GM23248 (cell line): ENCODE results near the gene CD22. TPM values are rescaled to one million over a fixed set of nuclear protein-coding genes. Genes with fewer than 3 reads are reported as not detected.

ENCODE experiments used
- DNase-seq: peaks from one replicate; pipeline ENCODE4 v3.0.0-alpha.2; 2015
- H2AFZ ChIP-seq: fragments of 200-600 bp; sonication (generic); 2 replicates; pipeline ENCODE4 v1.6.1; 2016; ENCODE audit warnings: antibody characterized with exemption
- H3F3A ChIP-seq: fragments of 200-600 bp; sonication (generic); 2 replicates; pipeline ENCODE4 v1.6.1; 2016; ENCODE audit warnings: mild to moderate bottlenecking, antibody characterized with exemption, mixed run types; ENCODE audit not compliant: insufficient read depth
- H3K27ac ChIP-seq: fragments of 200-600 bp; sonication (generic); 2 replicates; pipeline ENCODE4 v1.5.1; 2016; ENCODE audit warnings: mild to moderate bottlenecking
- H3K27me3 ChIP-seq: fragments of 200-600 bp; sonication (generic); replicated peaks from 2 replicates; pipeline ENCODE4 v1.6.1; 2016; ENCODE audit warnings: mild to moderate bottlenecking; ENCODE audit not compliant: insufficient read depth
- H3K36me3 ChIP-seq: fragments of 200-600 bp; sonication (generic); 2 replicates; pipeline ENCODE4 v1.6.1; 2016; ENCODE audit warnings: low read depth, mild to moderate bottlenecking
- H3K4me1 ChIP-seq: fragments of 200-600 bp; sonication (generic); 2 replicates; pipeline ENCODE4 v1.6.1; 2016; ENCODE audit warnings: mild to moderate bottlenecking; ENCODE audit not compliant: insufficient read depth
- H3K4me2 ChIP-seq: fragments of 200-600 bp; sonication (generic); one replicate; pipeline ENCODE4 v1.6.1; 2016; ENCODE audit warnings: mild to moderate bottlenecking; ENCODE audit not compliant: unreplicated experiment
- H3K4me3 ChIP-seq: fragments of 200-600 bp; sonication (generic); 2 replicates; pipeline ENCODE4 v1.5.1; 2016; ENCODE audit warnings: mild to moderate bottlenecking
- H3K79me2 ChIP-seq: fragments of 200-600 bp; sonication (generic); 2 replicates; pipeline ENCODE4 v1.6.1; 2016; ENCODE audit warnings: mild to moderate bottlenecking; ENCODE audit not compliant: insufficient read depth
- H3K9ac ChIP-seq: fragments of 200-600 bp; sonication (generic); 2 replicates; pipeline ENCODE4 v1.6.1; 2016; ENCODE audit warnings: mild to moderate bottlenecking
- H3K9me2 ChIP-seq: fragments of 200-600 bp; sonication (generic); 2 replicates; pipeline ENCODE4 v1.6.1; 2016; ENCODE audit warnings: mixed run types, mild to moderate bottlenecking, moderate library complexity; ENCODE audit not compliant: insufficient read depth
- H3K9me3 ChIP-seq: fragments of 200-600 bp; sonication (generic); one replicate; pipeline ENCODE4 v1.6.1; 2017; ENCODE audit warnings: low read depth
- H4K20me1 ChIP-seq: fragments of 200-600 bp; sonication (generic); 2 replicates; pipeline ENCODE4 v1.6.0; 2016; ENCODE audit not compliant: insufficient read depth
- EZH2 ChIP-seq: fragments of 200-600 bp; sonication (generic); IDR thresholded peaks from 2 replicates; pipeline ENCODE4 v1.6.1; 2018; ENCODE audit warnings: antibody characterized with exemption, mild to moderate bottlenecking; ENCODE audit not compliant: insufficient read depth, poor library complexity, severe bottlenecking
- EZH2phosphoT487 ChIP-seq: fragments of 200-600 bp; sonication (generic); IDR thresholded peaks from 2 replicates; pipeline ENCODE4 v1.6.1; 2018; ENCODE audit warnings: antibody characterized with exemption, moderate library complexity, mild to moderate bottlenecking, low read depth; ENCODE audit not compliant: insufficient read depth
- WGBS, 2 experiments: methylation state at CpG; one replicate each; pipeline ENCODE4 v1.1.6; 2015 to 2017; ENCODE audit warnings: low lambda C conversion rate in 2 of 2, low coverage in 1 of 2; ENCODE audit errors: missing lambda C conversion rate in 2 of 2; 5-methylcytosine and 5-hydroxymethylcytosine counted together
- in situ Hi-C: fragments of 300-500 bp; cut with MboI; formaldehyde crosslinking; loops from 2 replicates; pipeline ENCODE4 v1.15.0; 2020
- polyA plus RNA-seq: library from polyadenylated mRNA; unstranded; fragments of >200 nt; fragmentation: Nextera tagmentation; extraction: Ambion mirVana; gene quantifications from 2 replicates; pipeline ENCODE4 v1.2.1, GENCODE V29; 2016
- total RNA-seq: library from RNA; depleted of rRNA; stranded (reverse); fragments of >200 nt; shearing (Covaris generic); gene quantifications from 2 replicates; pipeline ENCODE4 v1.2.3, GENCODE V29; 2014

The CD22 gene
- total and polyA plus RNA-seq, 2 experiments from 2014 or later = 0.28 TPM; not detected in 1

DNA sequence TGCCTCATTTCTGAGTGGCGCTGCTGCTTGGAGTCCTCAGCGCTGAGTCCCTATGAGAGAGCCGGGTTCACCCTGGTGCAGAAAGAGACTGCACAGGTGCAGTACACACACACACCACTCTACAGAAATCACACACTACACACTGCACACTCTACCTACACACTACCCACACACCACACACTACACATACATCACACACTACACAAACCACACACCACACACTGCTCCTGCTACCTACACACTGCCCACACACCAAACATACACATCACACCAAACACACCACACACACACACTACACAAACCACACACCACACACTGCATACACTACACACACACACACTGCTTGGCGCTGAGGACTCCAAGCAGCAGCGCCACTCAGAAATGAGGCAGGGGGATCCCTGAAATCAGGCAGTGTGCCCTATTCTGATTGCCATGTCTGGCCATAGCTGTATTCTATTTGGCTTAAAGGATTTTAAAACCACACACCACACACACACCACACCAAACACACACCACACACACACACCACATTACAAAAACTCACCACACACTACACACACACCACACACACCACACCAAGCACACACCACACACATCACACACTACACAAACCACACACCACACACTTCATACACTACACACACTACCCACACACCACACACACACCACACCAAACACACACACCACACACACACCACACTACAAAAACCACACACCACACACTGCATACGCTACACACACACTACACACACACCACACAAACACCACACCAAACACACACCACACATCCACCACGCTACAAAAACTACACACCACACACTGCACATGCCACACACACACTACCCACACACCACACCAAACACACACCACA lies 32.1 kb upstream of the CD22 start:
- 87 to 88% methylated on average over 7 of the region's 7 CpGs for WGBS, 2 experiments
- no peak for DNase-seq
- peaks cover 32% of the 10 kb centered on the region for H3K27me3 ChIP-seq

DNA sequence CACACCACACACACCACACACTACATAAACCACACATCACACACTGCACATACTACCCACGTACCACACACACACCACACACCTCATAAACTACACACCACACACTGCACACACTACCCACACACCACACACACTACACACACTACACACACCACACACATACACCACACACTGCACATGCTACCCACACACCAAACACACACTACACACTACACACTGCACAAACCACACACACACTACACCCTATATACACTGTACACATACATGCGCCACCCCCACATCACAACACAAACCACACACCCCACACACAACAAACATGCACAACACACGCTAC lies 31.5 kb upstream of the CD22 start:
- peaks cover 8% of the 10 kb centered on the region; the same call in 1 of the 2 replicates for H3K4me1 ChIP-seq
- no peaks in the 10 kb centered on the region for H3K9me3 ChIP-seq
- H3K36me3 ChIP-seq = no peaks in the 10 kb centered on the region
- 63 to 64% methylated on average over 3 of the region's 3 CpGs for WGBS, 2 experiments
- peaks cover 26% of the 10 kb centered on the region for H3K27me3 ChIP-seq
- no peaks in the 10 kb centered on the region for H3K79me2 ChIP-seq
- TF ChIP-seq EZH2 (no peak), EZH2phosphoT487 (no peak)
- no peak overlapping the region for H3K4me2 ChIP-seq
- no peak overlapping the region for H3K27ac ChIP-seq
- no peaks in the 10 kb centered on the region for H3F3A ChIP-seq
- no peak overlapping the region for H2AFZ ChIP-seq
- H3K9ac ChIP-seq = no peak overlapping the region
- DNase-seq = no peak
- H3K4me3 ChIP-seq = no peak overlapping the region
- no peaks in the 10 kb centered on the region for H4K20me1 ChIP-seq
- H3K9me2 ChIP-seq = no peaks in the 10 kb centered on the region
- in situ Hi-C loops = no loop called here

More for the DNA sequence above, 32.1 kb upstream of the CD22 start:
- H3K9ac ChIP-seq = no peak overlapping the region
- no peak overlapping the region for H3K4me3 ChIP-seq
- H2AFZ ChIP-seq = no peak overlapping the region
- no peaks in the 10 kb centered on the region for H3K79me2 ChIP-seq
- in situ Hi-C loops = no loop called here
- H4K20me1 ChIP-seq = no peaks in the 10 kb centered on the region
- H3K4me1 ChIP-seq = peaks cover 8% of the 10 kb centered on the region; the same call in 1 of the 2 replicates
- no peak overlapping the region for H3K4me2 ChIP-seq
- H3F3A ChIP-seq = no peaks in the 10 kb centered on the region
- no peak overlapping the region for H3K27ac ChIP-seq
- H3K9me3 ChIP-seq = no peaks in the 10 kb centered on the region
- no peaks in the 10 kb centered on the region for H3K9me2 ChIP-seq
- no peaks in the 10 kb centered on the region for H3K36me3 ChIP-seq
- TF ChIP-seq EZH2phosphoT487 (no peak), EZH2 (no peak)

DNA sequence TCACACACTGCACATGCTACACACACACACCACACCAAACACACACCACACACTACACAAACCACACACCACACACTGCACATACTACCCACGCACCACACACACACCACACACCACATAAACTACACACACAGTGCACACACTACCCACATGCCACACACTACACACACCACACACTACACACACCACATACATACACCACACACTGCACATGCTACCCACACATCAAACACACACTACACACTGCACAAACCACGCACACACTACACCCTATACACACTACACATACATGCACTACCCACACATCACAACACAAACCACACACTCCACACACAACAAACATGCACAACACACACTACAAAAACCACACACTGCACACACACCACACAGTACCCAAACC lies 31.1 kb upstream of the CD22 start:
- no peak overlapping the region for H2AFZ ChIP-seq
- WGBS, 2 experiments = 88 to 97% methylated on average over 2 of the region's 2 CpGs
- no peaks in the 10 kb centered on the region for H3F3A ChIP-seq
- TF ChIP-seq EZH2 = no peak
- no peak for TF ChIP-seq EZH2phosphoT487
- no peaks in the 10 kb centered on the region for H4K20me1 ChIP-seq
- peaks cover 21% of the 10 kb centered on the region for H3K27me3 ChIP-seq
- no peaks in the 10 kb centered on the region for H3K79me2 ChIP-seq
- no peak for DNase-seq
- H3K9ac ChIP-seq = no peak overlapping the region
- no peaks in the 10 kb centered on the region for H3K9me2 ChIP-seq
- in situ Hi-C loops = no loop called here
- H3K4me1 ChIP-seq = peaks cover 8% of the 10 kb centered on the region; the same call in 1 of the 2 replicates
- H3K4me3 ChIP-seq = no peak overlapping the region
- H3K36me3 ChIP-seq = no peaks in the 10 kb centered on the region
- no peaks in the 10 kb centered on the region for H3K9me3 ChIP-seq
- H3K4me2 ChIP-seq = no peak overlapping the region
- H3K27ac ChIP-seq = no peak overlapping the region

DNA sequence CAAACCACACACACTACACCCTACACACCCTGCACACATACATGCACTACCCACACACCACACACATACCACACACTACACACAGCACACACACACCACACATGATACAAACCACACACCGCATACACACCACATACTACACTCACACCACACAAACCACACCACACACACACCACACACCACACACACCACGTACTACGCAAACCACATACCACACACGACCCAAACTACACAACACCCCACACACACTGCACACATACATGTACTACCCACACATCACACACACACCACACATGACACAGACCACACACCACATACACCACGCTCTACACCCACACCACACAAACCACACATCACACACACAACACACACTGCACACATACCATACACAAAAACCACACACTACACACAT lies 30.4 kb upstream of the CD22 start:
- in situ Hi-C loops = no loop called here
- no peak overlapping the region for H3K9ac ChIP-seq
- WGBS, 2 experiments = 86 to 89% methylated on average over 3 to 5 of the region's 5 CpGs
- peaks cover 17% of the 10 kb centered on the region for H3K27me3 ChIP-seq
- H3K4me3 ChIP-seq = no peak overlapping the region
- no peaks in the 10 kb centered on the region for H3F3A ChIP-seq
- H3K79me2 ChIP-seq = no peaks in the 10 kb centered on the region
- DNase-seq = no peak
- no peaks in the 10 kb centered on the region for H3K9me3 ChIP-seq
- H4K20me1 ChIP-seq = no peaks in the 10 kb centered on the region
- no peaks in the 10 kb centered on the region for H3K9me2 ChIP-seq
- TF ChIP-seq EZH2 (no peak), EZH2phosphoT487 (no peak)
- no peak overlapping the region for H3K4me2 ChIP-seq
- no peaks in the 10 kb centered on the region for H3K36me3 ChIP-seq
- H3K4me1 ChIP-seq = peaks cover 8% of the 10 kb centered on the region; the same call in 1 of the 2 replicates
- H3K27ac ChIP-seq = no peak overlapping the region
- no peak overlapping the region for H2AFZ ChIP-seq
